Gastroesophageal sphincter (tissue), 2 donors: ENCODE data around the gene TAF3.

Experiments used
- EP300 ChIP-seq: sonication (generic); formaldehyde crosslinking; IDR thresholded peaks from one replicate; pipeline ENCODE4 v1.6.1; 2017; ENCODE audit warnings: antibody characterized with exemption, mild to moderate bottlenecking
- POLR2A ChIP-seq, 2 donors: fragments of 450-650 bp; IDR thresholded peaks; one replicate each; pipeline ENCODE4 v1.6.1; 2017; ENCODE audit warnings: antibody characterized with exemption in 2 of 2, mild to moderate bottlenecking in 2 of 2, moderate library complexity in 1 of 2
- POLR2AphosphoS5 ChIP-seq: sonication (generic); formaldehyde crosslinking; IDR thresholded peaks from one replicate; pipeline ENCODE4 v1.6.1; 2017; ENCODE audit warnings: antibody characterized with exemption

DNA sequence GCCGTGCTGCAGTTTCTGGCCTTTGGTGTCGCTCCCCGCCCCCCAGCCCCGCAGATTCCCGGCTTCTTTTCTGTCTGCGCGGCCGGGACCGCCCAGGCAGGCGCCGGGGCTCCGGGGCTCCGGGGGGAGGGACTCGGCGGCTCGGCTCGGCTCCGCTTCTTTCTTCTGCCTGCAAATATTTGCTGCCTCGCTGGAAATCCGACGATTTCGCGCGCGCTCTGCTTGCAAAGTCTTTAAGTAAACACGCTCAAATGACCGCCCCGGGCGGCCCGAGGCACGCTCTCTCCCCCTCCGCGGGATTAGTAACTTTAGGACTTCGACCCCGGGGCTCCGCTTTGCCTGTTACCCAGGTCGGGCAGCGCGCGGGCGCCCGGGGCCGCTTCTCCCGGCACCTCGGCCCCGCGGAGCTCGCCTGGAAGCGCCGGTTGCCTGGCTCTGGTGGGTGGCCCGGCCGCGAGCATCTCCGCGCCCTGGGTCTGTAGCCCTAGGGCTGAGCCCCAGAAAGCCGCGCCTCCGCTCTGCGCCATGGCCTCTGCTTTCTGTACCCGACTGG, 232.3 kb downstream of the TAF3 start:
- no peak for TF ChIP-seq POLR2A (IDR thresholded peaks at IDR 0.05)
- TF ChIP-seq POLR2AphosphoS5 = no peak
- TF ChIP-seq EP300 = no peak
